HS-5 (cell line): Measurements from ENCODE around the gene LALBA.
"Not testable (repeated sequence)": the region's sequence is repeated elsewhere in the genome, so short reads cannot be mapped to it uniquely, and the experiment has no call there.

ENCODE experiments used
- DNase-seq: peaks from one replicate; pipeline ENCODE4 v3.0.0-alpha.2; 2012; ENCODE audit warnings: low read depth

The LALBA gene

GRCh38 chr12:48527891-48528670 is 41.8 kb downstream of the LALBA start:
- no peak for DNase-seq

GRCh38 chr12:48525332-48525731 is 44.5 kb downstream of the LALBA start, which contains the start of gene OR8S1:
OR8S1 (plus strand) TSS chr12:48525632; CDS start chr12:48525632, 0 bp downstream.
- no peak for DNase-seq

- not testable (repeated sequence) for DNase-seq
Measured at GRCh38 chr12:48520381-48520780, 49.5 kb downstream of the LALBA start.
